ENCODE results near the gene PRKAR2B.
"Not testable (repeated sequence)": the region's sequence is repeated elsewhere in the genome, so short reads cannot be mapped to it uniquely, and the experiment has no call there.

The PRKAR2B gene

GRCh38 chr7:107128217-107128616 is 83.7 kb downstream of the PRKAR2B start:
- no peak for DNase-seq

- DNase-seq, result no peak
These were observed 84.2 kb downstream of the PRKAR2B start for GRCh38 chr7:107128748-107129147.

GRCh38 chr7:107130487-107131220 is 86.1 kb downstream of the PRKAR2B start:
- DNase-seq, result no peak

- DNase-seq, result no peak
These were observed 88.9 kb downstream of the PRKAR2B start for GRCh38 chr7:107133396-107133795.

- DNase-seq, result no peak
These were observed 94.4 kb downstream of the PRKAR2B start for GRCh38 chr7:107138696-107139420.

GRCh38 chr7:107143875-107144274 is 99.4 kb downstream of the PRKAR2B start:
- DNase-seq, result not testable (repeated sequence)

- no peak for DNase-seq
These were observed 100.7 kb downstream of the PRKAR2B start for GRCh38 chr7:107145067-107145838.

GRCh38 chr7:107147464-107148393 is 103.2 kb downstream of the PRKAR2B start:
- DNase-seq, result peak; percentile 16

- no peak for DNase-seq
These were observed 104.2 kb downstream of the PRKAR2B start for GRCh38 chr7:107148721-107149120.

GRCh38 chr7:107149863-107150262 is 105.4 kb downstream of the PRKAR2B start:
- DNase-seq, result no peak

GRCh38 chr7:107150375-107151073 is 106.0 kb downstream of the PRKAR2B start:
- peak; percentile 54 for DNase-seq

- DNase-seq, result no peak
These were observed 107.0 kb downstream of the PRKAR2B start for GRCh38 chr7:107151538-107151937.

- DNase-seq, result no peak
These were observed 107.5 kb downstream of the PRKAR2B start for GRCh38 chr7:107152011-107152410.

GRCh38 chr7:107154826-107155225 is 110.3 kb downstream of the PRKAR2B start:
- DNase-seq, result no peak

GRCh38 chr7:107155726-107156125 is 111.2 kb downstream of the PRKAR2B start:
- DNase-seq, result not testable (repeated sequence)

GRCh38 chr7:107157091-107157490 is 112.6 kb downstream of the PRKAR2B start:
- DNase-seq, result no peak

- no peak for DNase-seq
These were observed 113.5 kb downstream of the PRKAR2B start for GRCh38 chr7:107158028-107158427.

- DNase-seq, result no peak
These were observed 115.9 kb downstream of the PRKAR2B start for GRCh38 chr7:107160389-107160788.

- DNase-seq, result no peak
These were observed 116.9 kb downstream of the PRKAR2B start for GRCh38 chr7:107161415-107161814.

GRCh38 chr7:107162475-107162874 is 118.0 kb downstream of the PRKAR2B start:
- DNase-seq, result no peak

- no peak for DNase-seq
These were observed 119.6 kb downstream of the PRKAR2B start for GRCh38 chr7:107164092-107164491.

- DNase-seq, result no peak
These were observed 120.8 kb downstream of the PRKAR2B start for GRCh38 chr7:107165341-107165740.
